Measurements from ENCODE around the gene PRKCB. TPM values are rescaled to one million over a fixed set of nuclear protein-coding genes. Genes with fewer than 3 reads are reported as not detected.

PRKCB gene
- total RNA-seq, 2 experiments from 2014 or later = 101 to 105 TPM

DNA sequence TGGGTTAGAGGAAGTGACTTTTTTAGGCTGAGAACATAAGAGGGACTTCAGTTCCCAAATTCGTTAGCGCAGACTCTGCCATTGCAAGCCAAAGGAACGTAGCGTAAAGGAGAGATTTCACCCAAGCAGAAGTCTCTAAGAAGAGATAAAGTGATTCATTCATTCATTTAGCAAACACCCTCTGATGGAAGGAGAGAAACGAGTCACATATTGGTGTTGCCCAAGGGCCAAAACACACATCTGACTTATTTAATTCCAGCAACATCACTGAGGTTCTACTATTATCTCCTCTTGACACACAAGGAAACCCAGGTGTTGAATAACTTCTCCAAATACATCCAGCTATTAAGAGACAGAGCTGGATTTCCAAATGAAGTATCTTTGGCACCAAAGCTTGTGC, 334.6 kb downstream of the PRKCB start:
- Mint-ChIP-seq H3K4me3 (no peak overlapping the region), H3K27me3 (ENCODE audit: low read depth) (no peaks in the 10 kb centered on the region), H3K4me1 (ENCODE audit: low read depth) (no peaks in the 10 kb centered on the region), H3K36me3 (ENCODE audit: low read depth) (peaks cover 46% of the 10 kb centered on the region), H3K9me3 (ENCODE audit: insufficient read depth) (no peaks in the 10 kb centered on the region), H3K27ac (no peak overlapping the region)
- ChIA-PET POLR2A (no interaction called here), CTCF (interaction anchor here (0.7 kb wide), 1 partner anchor 574 kb away, joined by 3 read pairs; no protein-coding TSS in a partner anchor)
- DNase-seq (no peak), ATAC-seq (no peak)

DNA sequence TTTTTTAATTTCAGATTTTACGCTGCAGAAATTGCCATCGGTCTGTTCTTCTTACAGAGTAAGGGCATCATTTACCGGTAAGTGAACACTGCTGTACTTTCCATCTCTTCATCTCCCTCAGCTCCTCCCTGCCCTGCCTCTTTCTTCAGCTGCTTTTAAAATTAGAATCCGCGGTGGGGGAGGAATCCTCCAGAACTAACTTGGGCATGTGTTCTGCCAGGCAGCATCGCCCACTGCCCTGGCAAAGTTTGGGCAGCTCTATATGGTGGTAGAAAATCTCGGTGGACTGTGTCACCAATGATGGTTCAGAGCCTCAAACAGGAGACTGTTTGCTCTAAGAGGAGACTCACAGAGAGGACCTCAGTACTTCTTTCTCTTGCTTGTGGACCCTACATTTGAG, 338.7 kb downstream of the PRKCB start:
- ATAC-seq (no peak), DNase-seq (no peak)
- H3K4me3 Mint-ChIP-seq = no peak overlapping the region
- ChIA-PET POLR2A (no interaction called here), CTCF (interaction anchor here (0.8 kb wide), 1 partner anchor 133 kb away, joined by 3 read pairs; no protein-coding TSS in a partner anchor)
- H3K27me3 Mint-ChIP-seq (ENCODE audit: low read depth) = no peaks in the 10 kb centered on the region
- no peaks in the 10 kb centered on the region for H3K4me1 Mint-ChIP-seq (ENCODE audit: low read depth)
- H3K9me3 Mint-ChIP-seq (ENCODE audit: insufficient read depth) = no peaks in the 10 kb centered on the region
- H3K27ac Mint-ChIP-seq = no peak overlapping the region
- peaks cover 50% of the 10 kb centered on the region for H3K36me3 Mint-ChIP-seq (ENCODE audit: low read depth)

DNA sequence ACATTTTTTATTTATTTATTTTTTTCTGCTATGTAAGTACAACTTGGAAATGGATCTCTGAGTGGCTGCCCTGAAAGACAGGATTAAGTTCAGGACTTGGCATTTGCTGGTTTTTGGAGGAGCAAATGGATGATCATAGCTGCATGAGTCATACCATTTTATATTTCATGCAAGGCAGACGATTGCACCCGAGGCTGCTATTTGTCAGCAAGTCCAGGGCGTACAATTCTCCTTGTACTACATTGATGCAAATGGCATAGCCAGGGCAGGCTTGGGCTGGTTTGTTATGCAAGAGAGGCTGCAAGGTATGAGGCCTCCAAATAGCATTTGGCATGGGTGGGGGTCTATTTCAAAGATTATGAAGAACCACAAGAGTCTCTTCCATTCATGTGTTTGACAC, 339.2 kb downstream of the PRKCB start:
- no peak overlapping the region for H3K27ac Mint-ChIP-seq
- peaks cover 50% of the 10 kb centered on the region for H3K36me3 Mint-ChIP-seq (ENCODE audit: low read depth)
- CTCF ChIA-PET = no interaction called here
- no peaks in the 10 kb centered on the region for H3K27me3 Mint-ChIP-seq (ENCODE audit: low read depth)
- no peak overlapping the region for H3K4me3 Mint-ChIP-seq
- H3K9me3 Mint-ChIP-seq (ENCODE audit: insufficient read depth) = no peaks in the 10 kb centered on the region
- POLR2A ChIA-PET = no interaction called here
- ATAC-seq = no peak
- H3K4me1 Mint-ChIP-seq (ENCODE audit: low read depth) = no peaks in the 10 kb centered on the region
- DNase-seq = no peak

DNA sequence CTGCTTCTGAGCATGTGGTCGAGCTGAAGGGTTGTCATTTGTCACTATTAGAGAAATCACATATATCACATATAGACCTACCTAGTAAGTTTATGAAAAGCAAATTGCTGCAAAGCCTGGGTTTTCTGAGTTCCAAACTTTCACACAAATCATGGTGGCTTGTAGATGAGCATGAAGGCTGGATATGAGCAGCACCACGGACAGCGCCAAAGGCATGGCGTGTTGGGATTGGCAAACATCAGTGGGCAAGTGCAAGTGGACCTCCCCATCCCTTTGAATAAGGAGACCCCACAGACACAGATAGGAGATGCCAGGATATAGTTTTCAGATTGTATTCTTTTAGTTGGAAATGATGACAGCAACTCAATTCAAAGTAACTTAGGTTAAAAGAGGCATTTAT, 342.7 kb downstream of the PRKCB start:
- DNase-seq (peak; percentile 32), ATAC-seq (no peak)
- Mint-ChIP-seq H3K27me3 (ENCODE audit: low read depth) (no peaks in the 10 kb centered on the region), H3K36me3 (ENCODE audit: low read depth) (peaks cover 46% of the 10 kb centered on the region), H3K4me3 (no peak overlapping the region), H3K27ac (no peak overlapping the region), H3K4me1 (ENCODE audit: low read depth) (no peaks in the 10 kb centered on the region), H3K9me3 (ENCODE audit: insufficient read depth) (no peaks in the 10 kb centered on the region)
- CTCF ChIA-PET = no interaction called here
- POLR2A ChIA-PET = no interaction called here

DNA sequence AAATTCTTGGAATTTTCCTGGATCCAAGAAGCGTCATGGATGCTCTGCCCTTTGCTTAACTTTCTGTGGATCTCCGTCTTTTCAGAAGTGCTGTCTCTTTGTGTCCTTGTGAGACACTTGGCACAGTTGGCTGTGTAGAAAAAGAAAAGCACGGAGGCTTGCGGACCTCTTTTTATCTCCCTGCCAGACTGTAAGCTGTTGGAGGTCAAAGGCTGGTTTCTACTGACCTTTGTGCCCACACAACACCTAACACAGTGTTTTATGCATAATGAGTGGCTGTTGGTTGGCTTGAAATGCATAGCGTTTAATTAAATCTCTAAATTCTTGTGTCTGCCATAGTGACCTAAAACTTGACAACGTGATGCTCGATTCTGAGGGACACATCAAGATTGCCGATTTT, 344.7 kb downstream of the PRKCB start:
- ChIA-PET POLR2A (no interaction called here), CTCF (no interaction called here)
- no peak for ATAC-seq
- H3K27me3 Mint-ChIP-seq (ENCODE audit: low read depth) = no peaks in the 10 kb centered on the region
- DNase-seq = no peak
- no peak overlapping the region for H3K27ac Mint-ChIP-seq
- H3K9me3 Mint-ChIP-seq (ENCODE audit: insufficient read depth) = no peaks in the 10 kb centered on the region
- no peaks in the 10 kb centered on the region for H3K4me1 Mint-ChIP-seq (ENCODE audit: low read depth)
- no peak overlapping the region for H3K4me3 Mint-ChIP-seq
- H3K36me3 Mint-ChIP-seq (ENCODE audit: low read depth) = peaks cover 37% of the 10 kb centered on the region

DNA sequence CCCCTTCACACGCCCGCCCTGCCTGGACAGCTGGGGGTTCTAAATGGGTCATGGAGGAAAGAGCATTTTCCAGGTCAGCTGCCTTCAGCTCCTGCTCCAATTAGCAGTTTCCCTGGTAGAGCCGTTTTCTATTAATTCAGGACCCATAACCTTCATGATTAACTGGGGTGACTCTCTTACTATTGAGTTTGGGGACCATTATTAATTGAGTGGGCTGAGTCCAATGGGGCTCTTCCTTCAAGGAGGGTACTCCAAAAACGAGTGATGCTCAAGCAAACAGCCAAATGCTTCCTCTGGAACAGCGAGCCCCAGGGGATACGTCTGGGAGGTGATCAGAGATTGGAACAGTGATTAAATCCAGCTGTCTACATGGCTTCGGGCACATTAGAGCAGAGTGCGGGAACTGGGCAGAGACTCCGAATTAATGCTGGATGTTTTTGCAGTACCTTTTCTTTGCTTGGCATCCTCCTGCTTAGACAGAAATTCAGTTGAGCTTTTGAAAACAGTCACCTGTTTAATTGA, 352.3 kb downstream of the PRKCB start:
- ATAC-seq (no peak), DNase-seq (no peak)
- no peaks in the 10 kb centered on the region for H3K9me3 Mint-ChIP-seq (ENCODE audit: insufficient read depth)
- no peaks in the 10 kb centered on the region for H3K27me3 Mint-ChIP-seq (ENCODE audit: low read depth)
- no peak overlapping the region for H3K27ac Mint-ChIP-seq
- no peak overlapping the region for H3K4me3 Mint-ChIP-seq
- peaks cover 37% of the 10 kb centered on the region for H3K36me3 Mint-ChIP-seq (ENCODE audit: low read depth)
- POLR2A ChIA-PET = no interaction called here
- CTCF ChIA-PET = interaction anchor here (0.7 to 1.3 kb wide), 2 partner anchors 118 to 1186 kb away, joined by 4 read pairs; no protein-coding TSS in a partner anchor
- peaks cover 19% of the 10 kb centered on the region for H3K4me1 Mint-ChIP-seq (ENCODE audit: low read depth)

DNA sequence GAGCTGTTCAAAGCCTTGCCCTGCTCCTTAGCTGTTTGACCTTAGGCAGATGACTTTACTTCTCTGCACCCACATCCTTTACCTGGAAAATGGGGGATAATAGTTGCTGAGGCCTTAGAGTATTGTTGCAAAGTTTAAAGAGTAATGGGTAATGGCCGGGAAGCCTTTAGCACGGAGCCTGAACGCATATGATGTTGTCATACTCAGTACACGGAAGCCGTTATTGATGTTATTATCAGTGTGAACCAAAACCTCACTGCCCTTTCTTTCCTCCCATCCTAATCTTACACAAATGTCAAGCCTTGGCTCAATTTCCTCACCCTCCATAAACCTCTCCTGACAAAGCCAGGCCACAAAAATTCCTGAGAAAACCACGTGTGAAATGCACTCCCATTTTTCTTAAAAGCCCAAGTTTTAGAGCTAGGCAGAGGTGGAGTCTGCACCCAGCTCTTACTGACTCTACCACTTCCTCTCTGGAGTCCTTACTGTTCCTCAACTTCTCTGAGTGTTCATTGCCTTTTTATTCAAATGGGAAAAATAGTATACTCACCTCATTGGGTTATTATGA, 353.1 kb downstream of the PRKCB start:
- Mint-ChIP-seq H3K4me1 (ENCODE audit: low read depth) (peaks cover 19% of the 10 kb centered on the region), H3K36me3 (ENCODE audit: low read depth) (peaks cover 39% of the 10 kb centered on the region), H3K9me3 (ENCODE audit: insufficient read depth) (no peaks in the 10 kb centered on the region), H3K27me3 (ENCODE audit: low read depth) (no peaks in the 10 kb centered on the region), H3K27ac (peak overlapping the region; percentile 50), H3K4me3 (no peak overlapping the region)
- ATAC-seq (no peak), DNase-seq (no peak)
- POLR2A ChIA-PET = no interaction called here
- CTCF ChIA-PET = interaction anchor here (0.7 to 1.3 kb wide), 3 partner anchors 64 to 1187 kb away, joined by 4 to 5 read pairs (median 4); no protein-coding TSS in a partner anchor

DNA sequence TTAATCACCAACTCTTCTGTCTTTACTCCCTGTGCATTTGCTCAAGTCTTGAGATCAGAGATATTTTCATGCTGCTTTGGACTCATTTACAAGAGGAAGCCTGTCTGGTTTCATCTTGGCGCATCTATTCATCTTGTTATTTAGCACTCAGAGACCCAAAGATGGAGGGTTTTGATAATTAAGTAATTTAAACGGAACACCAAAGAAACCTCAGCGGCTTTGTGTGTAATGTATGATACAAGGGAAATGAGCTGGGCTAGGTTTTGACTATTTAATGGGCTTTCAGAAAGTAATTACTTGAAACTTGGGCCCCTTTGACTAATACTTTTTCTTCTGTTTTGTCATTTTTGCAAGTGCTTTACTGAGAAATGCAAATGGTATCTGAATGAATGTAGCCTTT, 354.2 kb downstream of the PRKCB start:
- no peak overlapping the region for H3K4me3 Mint-ChIP-seq
- CTCF ChIA-PET = interaction anchor here (1.1 to 1.3 kb wide), 2 partner anchors 63 kb away, joined by 3 to 5 read pairs; no protein-coding TSS in a partner anchor
- DNase-seq (no peak), ATAC-seq (no peak)
- H3K9me3 Mint-ChIP-seq (ENCODE audit: insufficient read depth) = no peaks in the 10 kb centered on the region
- H3K27ac Mint-ChIP-seq = peak overlapping the region; percentile 83
- H3K36me3 Mint-ChIP-seq (ENCODE audit: low read depth) = peaks cover 39% of the 10 kb centered on the region
- H3K27me3 Mint-ChIP-seq (ENCODE audit: low read depth) = no peaks in the 10 kb centered on the region
- H3K4me1 Mint-ChIP-seq (ENCODE audit: low read depth) = peaks cover 19% of the 10 kb centered on the region
- POLR2A ChIA-PET = interaction anchor here (0.6 kb wide), 1 partner anchor 581 kb away, joined by 3 read pairs; no protein-coding TSS in a partner anchor

DNA sequence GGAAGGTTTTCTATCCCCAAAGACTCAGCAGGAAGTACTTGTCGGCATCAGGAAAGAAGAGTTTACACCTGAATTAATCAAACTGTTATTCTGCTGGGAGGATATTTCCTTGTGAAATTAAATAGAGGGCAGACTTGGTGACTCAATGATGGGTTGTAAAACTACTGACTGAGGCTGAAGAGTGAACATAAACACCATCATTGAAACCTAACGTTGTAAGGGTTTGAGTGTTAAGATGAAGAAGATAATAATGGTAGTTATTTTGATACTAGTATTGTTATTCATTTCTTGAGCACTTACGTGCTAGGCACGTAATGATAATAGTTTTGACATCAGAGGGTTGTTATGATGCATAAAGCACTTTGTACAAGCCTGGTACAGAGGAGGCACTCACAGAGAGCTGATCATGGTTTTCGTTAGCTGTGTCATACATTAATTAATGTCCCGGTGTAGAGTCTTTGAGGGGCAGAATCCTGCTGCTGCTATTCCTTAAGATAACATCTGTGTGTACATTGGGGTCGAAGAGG, 356.2 kb downstream of the PRKCB start:
- CTCF ChIA-PET = no interaction called here
- POLR2A ChIA-PET = no interaction called here
- H3K9me3 Mint-ChIP-seq (ENCODE audit: insufficient read depth) = no peaks in the 10 kb centered on the region
- H3K4me3 Mint-ChIP-seq = no peak overlapping the region
- H3K36me3 Mint-ChIP-seq (ENCODE audit: low read depth) = peaks cover 33% of the 10 kb centered on the region
- DNase-seq (no peak), ATAC-seq (no peak)
- peaks cover 19% of the 10 kb centered on the region for H3K4me1 Mint-ChIP-seq (ENCODE audit: low read depth)
- no peaks in the 10 kb centered on the region for H3K27me3 Mint-ChIP-seq (ENCODE audit: low read depth)
- no peak overlapping the region for H3K27ac Mint-ChIP-seq

DNA sequence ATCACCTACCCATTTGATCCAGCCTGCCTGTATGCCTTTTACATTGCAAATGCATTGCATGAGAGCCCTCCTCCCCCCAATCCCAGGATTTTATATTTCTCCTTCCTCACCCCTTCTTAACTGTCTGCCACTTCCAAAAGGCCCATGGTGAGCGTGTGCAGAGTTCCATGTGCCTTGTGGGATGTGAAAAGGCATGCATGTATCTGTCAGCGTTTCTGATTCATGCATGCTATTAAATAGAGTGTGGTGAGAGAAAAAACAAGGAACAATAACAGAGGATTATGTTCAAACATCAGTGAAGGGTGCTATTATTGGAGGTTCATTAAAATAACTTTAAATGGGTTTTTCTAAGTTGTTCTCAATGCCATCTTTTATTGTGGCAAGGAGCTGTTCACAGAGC, 359.4 kb downstream of the PRKCB start:
- no peak for ATAC-seq
- H3K4me1 Mint-ChIP-seq (ENCODE audit: low read depth) = peaks cover under 1% of the 10 kb centered on the region
- H3K4me3 Mint-ChIP-seq = no peak overlapping the region
- POLR2A ChIA-PET = no interaction called here
- no peaks in the 10 kb centered on the region for H3K27me3 Mint-ChIP-seq (ENCODE audit: low read depth)
- H3K36me3 Mint-ChIP-seq (ENCODE audit: low read depth) = peaks cover 25% of the 10 kb centered on the region
- DNase-seq = no peak
- H3K9me3 Mint-ChIP-seq (ENCODE audit: insufficient read depth) = no peaks in the 10 kb centered on the region
- no peak overlapping the region for H3K27ac Mint-ChIP-seq
- CTCF ChIA-PET = no interaction called here

DNA sequence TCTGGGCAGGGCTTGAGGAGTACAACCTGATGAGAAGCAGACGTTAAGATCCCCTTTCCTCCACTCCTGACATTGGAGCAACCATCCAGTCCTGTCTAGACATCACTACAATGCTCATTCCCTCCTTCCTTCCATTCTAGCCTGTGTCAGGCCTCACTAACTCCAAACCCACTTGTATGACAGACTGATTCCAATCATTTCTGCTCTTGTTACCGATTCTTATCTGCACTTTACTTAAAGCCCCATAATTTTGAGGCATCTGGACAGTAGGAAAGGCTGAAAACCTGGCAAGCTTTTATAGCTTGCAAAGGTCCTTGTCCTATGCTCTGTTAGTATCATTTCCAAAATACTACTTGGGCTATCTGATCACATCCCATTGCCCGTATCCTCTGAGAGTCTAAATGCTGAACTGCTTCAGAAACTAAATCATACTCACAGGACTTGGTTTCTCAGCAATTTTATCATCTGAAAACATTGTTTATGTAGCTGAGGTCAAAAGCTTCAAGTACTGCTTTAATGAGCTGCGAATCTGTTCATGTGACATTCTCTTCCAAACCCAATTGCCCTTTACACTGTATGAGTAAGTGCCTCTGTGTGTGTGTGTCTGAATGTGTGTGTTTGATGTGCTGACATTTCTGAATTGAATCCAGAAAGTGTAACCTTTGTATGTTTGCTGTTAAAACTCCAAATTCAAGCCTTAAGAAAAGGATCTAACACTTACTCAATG, 363.2 kb downstream of the PRKCB start:
- DNase-seq (no peak), ATAC-seq (no peak)
- no peaks in the 10 kb centered on the region for H3K9me3 Mint-ChIP-seq (ENCODE audit: insufficient read depth)
- H3K27me3 Mint-ChIP-seq (ENCODE audit: low read depth) = no peaks in the 10 kb centered on the region
- no peak overlapping the region for H3K4me3 Mint-ChIP-seq
- CTCF ChIA-PET = interaction anchor here (0.8 kb wide), 1 partner anchor 306 kb away, joined by 3 read pairs; no protein-coding TSS in a partner anchor
- H3K4me1 Mint-ChIP-seq (ENCODE audit: low read depth) = no peaks in the 10 kb centered on the region
- H3K36me3 Mint-ChIP-seq (ENCODE audit: low read depth) = peaks cover 29% of the 10 kb centered on the region
- POLR2A ChIA-PET = no interaction called here
- H3K27ac Mint-ChIP-seq = no peak overlapping the region

DNA sequence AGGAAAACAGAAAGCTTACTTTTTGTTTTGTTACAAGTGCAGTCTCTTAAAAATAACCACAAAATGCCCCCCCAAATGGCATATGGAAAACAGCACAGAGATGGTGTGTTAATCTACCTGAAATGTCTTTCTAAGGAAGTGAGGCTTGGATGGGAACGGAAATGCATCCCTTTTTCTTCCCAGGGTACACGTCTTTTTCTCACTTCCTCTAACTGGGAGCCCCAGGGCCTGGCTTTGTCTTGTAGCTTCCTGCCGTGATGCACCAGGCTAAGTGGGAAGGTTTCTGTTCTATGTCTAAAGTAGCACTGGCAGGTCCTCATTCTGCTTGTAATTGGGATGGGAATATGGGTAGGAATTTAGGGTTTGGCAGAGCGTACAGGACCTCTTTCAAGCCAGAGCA, 367.9 kb downstream of the PRKCB start:
- H3K27ac Mint-ChIP-seq = no peak overlapping the region
- POLR2A ChIA-PET = no interaction called here
- H3K36me3 Mint-ChIP-seq (ENCODE audit: low read depth) = peaks cover 24% of the 10 kb centered on the region

More for the DNA sequence above, 367.9 kb downstream of the PRKCB start:
- Mint-ChIP-seq H3K4me3 (no peak overlapping the region), H3K27me3 (ENCODE audit: low read depth) (no peaks in the 10 kb centered on the region), H3K4me1 (ENCODE audit: low read depth) (no peaks in the 10 kb centered on the region), H3K9me3 (ENCODE audit: insufficient read depth) (no peaks in the 10 kb centered on the region)
- CTCF ChIA-PET = no interaction called here
- no peak for DNase-seq
- no peak for ATAC-seq
